HepG2 (cell line): ENCODE results near the gene KCNJ4. TPM values are rescaled to one million over a fixed set of nuclear protein-coding genes. Genes with fewer than 3 reads are reported as not detected.

ENCODE experiments used
- MIER3 ChIP-seq: IDR thresholded peaks from 2 replicates; pipeline ENCODE4 v1.6.1; 2016; ENCODE audit warnings: missing compliant biosample characterization, borderline replicate concordance
- NFYC ChIP-seq: IDR thresholded peaks from 2 replicates; pipeline ENCODE4 v1.6.1; 2016; ENCODE audit warnings: missing genetic modification reagents, missing compliant biosample characterization
- NR2F2 ChIP-seq: IDR thresholded peaks from 2 replicates; pipeline ENCODE4 v1.6.1; 2012; ENCODE audit warnings: low read depth, inconsistent platforms, borderline replicate concordance
- PAWR ChIP-seq: sonication (generic); formaldehyde crosslinking; IDR thresholded peaks from 2 replicates; pipeline ENCODE4 v1.4.0; 2020; ENCODE audit warnings: missing genetic modification reagents, mild to moderate bottlenecking, borderline replicate concordance
- REL ChIP-seq: sonication (generic); formaldehyde crosslinking; conservative IDR thresholded peaks from 2 replicates; pipeline ENCODE4 v1.8.0; 2022; ENCODE audit warnings: mild to moderate bottlenecking, missing genetic modification reagents, moderate library complexity
- TOPORS ChIP-seq: sonication (generic); formaldehyde crosslinking; IDR thresholded peaks from 2 replicates; pipeline ENCODE4 v1.8.0; 2023; ENCODE audit warnings: mild to moderate bottlenecking, missing genetic modification reagents
- YY1 ChIP-seq: IDR thresholded peaks from 2 replicates; pipeline ENCODE4 v1.6.1; 2011; ENCODE audit warnings: low read length, low read depth, moderate library complexity, mild to moderate bottlenecking; ENCODE audit not compliant: insufficient read depth, insufficient replicate concordance
- ZBTB40 ChIP-seq, 2 experiments: fragments of 450-650 bp in 1 of 2; sonication (generic) in 1 of 2; formaldehyde crosslinking in 1 of 2; IDR thresholded peaks; 2 replicates each; pipeline versions ENCODE4 v1.6.1 to v1.8.0; 2016 to 2022; ENCODE audit warnings: antibody characterized with exemption in 1 of 2, mild to moderate bottlenecking in 1 of 2, missing genetic modification reagents in 1 of 2
- ZFP36L1 ChIP-seq: sonication (generic); formaldehyde crosslinking; IDR thresholded peaks from 2 replicates; pipeline ENCODE4 v1.8.0; 2022; ENCODE audit warnings: mild to moderate bottlenecking, missing genetic modification reagents, moderate library complexity
- ZFX ChIP-seq: sonication (generic); formaldehyde crosslinking; IDR thresholded peaks from 2 replicates; pipeline ENCODE4 v1.4.0; 2020; ENCODE audit warnings: mild to moderate bottlenecking, low read depth, missing genetic modification reagents, moderate library complexity
- ZNF138 ChIP-seq: sonication (generic); formaldehyde crosslinking; IDR thresholded peaks from 2 replicates; pipeline ENCODE4 v1.5.0; 2020; ENCODE audit warnings: mild to moderate bottlenecking, low read depth, missing genetic modification reagents
- polyA plus RNA-seq, 8 experiments: library from polyadenylated mRNA; depleted of rRNA in 3 of 8; stranded (reverse) in 7 of 8; unstranded in 1 of 8; fragments of >200 nt; fragmentation: Illumina TruSeq in 4 of 8; extraction: Trizol in 4 of 8; gene quantifications; 2 replicates each; pipeline versions ENCODE4 v1.2.1 to v1.2.3, GENCODE V29; 2011 to 2016; ENCODE audit warnings: low read depth in 4 of 8, missing spikeins in 1 of 8, mixed read lengths in 1 of 8; ENCODE audit not compliant: insufficient read depth in 1 of 8
- total RNA-seq, 5 experiments: library from RNA; depleted of rRNA; stranded (reverse); fragments of >200 nt; fragmentation: Illumina TruSeq; extraction: Trizol; gene quantifications; 2 replicates each; pipeline ENCODE4 v1.2.3, GENCODE V29; 2016; ENCODE audit warnings: low read depth in 1 of 5
- TF ChIP-seq, protein P1 (sequence below): sonication (generic); formaldehyde crosslinking; IDR thresholded peaks from 2 replicates; pipeline ENCODE4 v1.4.0; 2020; ENCODE audit warnings: missing genetic modification reagents, borderline replicate concordance

The KCNJ4 gene
- total and polyA plus RNA-seq, 2 of the 13 experiments (the other 11 are each of a cell fraction or from before 2014, with no cell fraction given) = not detected

DNA sequence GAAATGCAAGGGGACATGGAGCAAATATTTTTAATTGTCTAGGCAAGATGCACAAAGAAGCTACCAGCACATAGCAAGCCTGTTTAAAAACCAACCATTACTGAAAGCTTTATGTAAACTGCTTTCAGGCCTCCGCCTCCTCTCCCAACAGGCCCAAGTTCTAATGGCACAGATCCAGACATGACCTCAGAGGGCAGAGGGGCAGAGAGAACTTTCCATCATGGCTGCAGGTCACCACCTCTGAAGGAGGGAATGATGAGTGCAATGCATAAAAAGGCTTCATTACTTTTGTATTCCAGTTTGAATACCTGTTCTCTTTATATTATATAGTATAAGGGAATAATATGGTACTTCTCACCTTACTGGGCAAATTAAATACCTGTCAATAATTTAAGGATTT, 35.9 kb upstream of the KCNJ4 start (continued):
- TF ChIP-seq ZBTB40 (IDR thresholded peaks at IDR 0.05) = no peak
- TF ChIP-seq ZBTB40 (CRISPR knock-in tag; IDR thresholded peaks at IDR 0.05) = 0 out of 2 replicates have a peak, but pooled peaks have one; percentile 43
- no peak for TF ChIP-seq TOPORS
- TF ChIP-seq MIER3 = 0 out of 2 replicates have a peak, but pooled peaks have one; percentile 36
- TF ChIP-seq, protein P1, sequence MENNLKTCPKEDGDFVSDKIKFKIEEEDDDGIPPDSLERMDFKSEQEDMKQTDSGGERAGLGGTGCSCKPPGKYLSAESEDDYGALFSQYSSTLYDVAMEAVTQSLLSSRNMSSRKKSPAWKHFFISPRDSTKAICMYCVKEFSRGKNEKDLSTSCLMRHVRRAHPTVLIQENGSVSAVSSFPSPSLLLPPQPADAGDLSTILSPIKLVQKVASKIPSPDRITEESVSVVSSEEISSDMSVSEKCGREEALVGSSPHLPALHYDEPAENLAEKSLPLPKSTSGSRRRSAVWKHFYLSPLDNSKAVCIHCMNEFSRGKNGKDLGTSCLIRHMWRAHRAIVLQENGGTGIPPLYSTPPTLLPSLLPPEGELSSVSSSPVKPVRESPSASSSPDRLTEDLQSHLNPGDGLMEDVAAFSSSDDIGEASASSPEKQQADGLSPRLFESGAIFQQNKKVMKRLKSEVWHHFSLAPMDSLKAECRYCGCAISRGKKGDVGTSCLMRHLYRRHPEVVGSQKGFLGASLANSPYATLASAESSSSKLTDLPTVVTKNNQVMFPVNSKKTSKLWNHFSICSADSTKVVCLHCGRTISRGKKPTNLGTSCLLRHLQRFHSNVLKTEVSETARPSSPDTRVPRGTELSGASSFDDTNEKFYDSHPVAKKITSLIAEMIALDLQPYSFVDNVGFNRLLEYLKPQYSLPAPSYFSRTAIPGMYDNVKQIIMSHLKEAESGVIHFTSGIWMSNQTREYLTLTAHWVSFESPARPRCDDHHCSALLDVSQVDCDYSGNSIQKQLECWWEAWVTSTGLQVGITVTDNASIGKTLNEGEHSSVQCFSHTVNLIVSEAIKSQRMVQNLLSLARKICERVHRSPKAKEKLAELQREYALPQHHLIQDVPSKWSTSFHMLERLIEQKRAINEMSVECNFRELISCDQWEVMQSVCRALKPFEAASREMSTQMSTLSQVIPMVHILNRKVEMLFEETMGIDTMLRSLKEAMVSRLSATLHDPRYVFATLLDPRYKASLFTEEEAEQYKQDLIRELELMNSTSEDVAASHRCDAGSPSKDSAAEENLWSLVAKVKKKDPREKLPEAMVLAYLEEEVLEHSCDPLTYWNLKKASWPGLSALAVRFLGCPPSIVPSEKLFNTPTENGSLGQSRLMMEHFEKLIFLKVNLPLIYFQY (CRISPR knock-in tag) = 0 out of 2 replicates have a peak, but pooled peaks have one; percentile 24
- no peak for TF ChIP-seq REL
- TF ChIP-seq PAWR (CRISPR knock-in tag) = no peak
- no peak for TF ChIP-seq ZNF138 (CRISPR knock-in tag)
- no peak for TF ChIP-seq ZFP36L1 (CRISPR knock-in tag)
- peak; percentile 46 for TF ChIP-seq YY1
- TF ChIP-seq NFYC = no peak
- TF ChIP-seq NR2F2 = peak; percentile 47; the same call in 1 of the 2 replicates
- peak; percentile 24; the same call in 1 of the 2 replicates for TF ChIP-seq ZFX (CRISPR knock-in tag)
